ENCODE data around the gene VPS11.

DNA sequence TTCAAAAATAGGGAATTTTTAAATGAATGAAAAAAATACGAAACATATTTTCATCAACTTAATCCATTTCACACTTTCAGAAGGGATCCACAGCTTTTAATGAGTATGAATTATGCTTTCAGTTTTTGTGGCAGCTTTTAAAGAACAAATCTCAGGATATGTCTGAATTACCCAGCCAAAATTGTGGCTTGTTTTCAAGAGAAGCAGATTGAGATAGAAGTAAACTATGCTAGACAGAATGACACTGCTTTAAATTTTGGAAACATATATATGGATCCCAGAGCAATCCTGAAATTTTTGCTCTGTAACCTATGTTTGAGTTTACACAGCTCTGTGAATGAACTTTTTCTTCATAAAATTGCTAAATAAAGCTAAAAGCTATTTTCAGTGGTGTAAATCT, 51.3 kb downstream of the VPS11 start:
- no peak for TF ChIP-seq POLR2A (IDR thresholded peaks at IDR 0.05)
- no peak for TF ChIP-seq CTCF (IDR thresholded peaks at IDR 0.05)
